ENCODE measurements around the gene KCNK5. TPM values are rescaled to one million over a fixed set of nuclear protein-coding genes. Genes with fewer than 3 reads are reported as not detected.

KCNK5 gene
- total and polyA plus RNA-seq, 4 donors: 3.7 to 19.1 (median 7.5) TPM

- H3K4me3 ChIP-seq (ENCODE audit: low read depth in 1 of 3, low read length in 3 of 3): no peak overlapping the region
- DNase-seq (ENCODE audit: low spot score): no peak
- peak overlapping the region in 1 of 2 donors; percentile 4 for H3K27ac ChIP-seq (ENCODE audit: low read depth in 1 of 2, low read length in 2 of 2)
- H3K4me1 ChIP-seq (ENCODE audit: control insufficient read depth in 4 of 4, insufficient read depth in 4 of 4, low read length in 3 of 4): peaks cover 14 to 92% (median 84%) of the 10 kb centered on the region in 4 donors
- WGBS: 81% methylated on average over 7 of the region's 7 CpGs
- peaks cover 0 to 6% (median 0%) of the 10 kb centered on the region in 4 donors for H3K36me3 ChIP-seq (ENCODE audit: control insufficient read depth in 4 of 4, insufficient read depth in 3 of 4, low read depth in 1 of 4, low read length in 3 of 4)
- no peak overlapping the region for H3K9ac ChIP-seq (ENCODE audit: low read depth in 1 of 2, low read length in 2 of 2)
- TF ChIP-seq FOXA2 (IDR thresholded peaks at IDR 0.05) (no peak), ZBTB33 (IDR thresholded peaks at IDR 0.05) (no peak), HNF4G (IDR thresholded peaks at IDR 0.05) (no peak), CTCF (IDR thresholded peaks at IDR 0.05; ENCODE audit: low read depth, low read length, missing input control) (no peak), TAF1 (conservative IDR thresholded peaks at IDR 0.05) (no peak), GABPA (IDR thresholded peaks at IDR 0.05 in 1 of 2, conservative IDR thresholded peaks at IDR 0.05 in 1 of 2) (no peak), EGR1 (IDR thresholded peaks at IDR 0.05; ENCODE audit: low read depth in 2 of 2) (no peak)
- no peaks in the 10 kb centered on the region for H3K9me3 ChIP-seq (ENCODE audit: control insufficient read depth in 4 of 4, low read length in 3 of 4)
- no peaks in the 10 kb centered on the region for H3K27me3 ChIP-seq (ENCODE audit: control insufficient read depth in 4 of 4, insufficient read depth in 4 of 4, low read length in 3 of 4)
These were observed 7.3 kb downstream of the KCNK5 start for GRCh38 chr6:39221779-39222641.

GRCh38 chr6:39221115-39221514 is 8.2 kb downstream of the KCNK5 start:
- 94% methylated on average over 3 of the region's 3 CpGs for WGBS
- H3K27me3 ChIP-seq (ENCODE audit: control insufficient read depth in 4 of 4, insufficient read depth in 4 of 4, low read length in 3 of 4): no peaks in the 10 kb centered on the region
- H3K27ac ChIP-seq (ENCODE audit: low read depth in 1 of 2, low read length in 2 of 2): peak overlapping the region in 1 of 2 donors; percentile 4
- H3K9ac ChIP-seq (ENCODE audit: low read depth in 1 of 2, low read length in 2 of 2): no peak overlapping the region
- peaks cover 10 to 90% (median 83%) of the 10 kb centered on the region in 4 donors for H3K4me1 ChIP-seq (ENCODE audit: control insufficient read depth in 4 of 4, insufficient read depth in 4 of 4, low read length in 3 of 4)
- TF ChIP-seq NR2F2 (IDR thresholded peaks at IDR 0.05): no peak
- no peak for TF ChIP-seq CTCF (IDR thresholded peaks at IDR 0.05; ENCODE audit: low read depth, low read length, missing input control)
- no peak for TF ChIP-seq EGR1 (IDR thresholded peaks at IDR 0.05; ENCODE audit: low read depth in 2 of 2)
- TF ChIP-seq FOXA1 (IDR thresholded peaks at IDR 0.05): no peak
- no peak for TF ChIP-seq RAD21 (IDR thresholded peaks at IDR 0.05)
- no peak for TF ChIP-seq MAX (IDR thresholded peaks at IDR 0.05)
- no peak for TF ChIP-seq ZBTB33 (IDR thresholded peaks at IDR 0.05)
- no peak for TF ChIP-seq YY1 (IDR thresholded peaks at IDR 0.05)
- TF ChIP-seq HNF4A (conservative IDR thresholded peaks at IDR 0.05): no peak
- TF ChIP-seq GABPA (IDR thresholded peaks at IDR 0.05 in 1 of 2, conservative IDR thresholded peaks at IDR 0.05 in 1 of 2): no peak
- H3K36me3 ChIP-seq (ENCODE audit: control insufficient read depth in 4 of 4, insufficient read depth in 3 of 4, low read depth in 1 of 4, low read length in 3 of 4): peaks cover 0 to 6% (median 0%) of the 10 kb centered on the region in 4 donors
- DNase-seq (ENCODE audit: low spot score): no peak
- H3K9me3 ChIP-seq (ENCODE audit: control insufficient read depth in 4 of 4, low read length in 3 of 4): no peaks in the 10 kb centered on the region
- no peak overlapping the region for H3K4me3 ChIP-seq (ENCODE audit: low read depth in 1 of 3, low read length in 3 of 3)
